BJ (cell line): ENCODE data around the gene ZNF213. TPM values are rescaled to one million over a fixed set of nuclear protein-coding genes. Genes with fewer than 3 reads are reported as not detected.

Experiments used
- CTCF ChIA-PET: fragments of 350-600 bp; formaldehyde crosslinking; extraction: SDS; loops from one replicate; lab custom pipeline; 2021; ENCODE audit warnings: antibody characterized with exemption, inconsistent platforms; lab: Yijun Ruan, JAX
- POLR2A ChIA-PET: fragments of 300-600 bp; sonication (Branson Sonifier 250); formaldehyde crosslinking; extraction: SDS; loops from one replicate; lab custom pipeline; 2021; ENCODE audit warnings: antibody characterized with exemption; lab: Charles Lee
- DNase-seq: peaks from one replicate; pipeline ENCODE4 v3.0.0-alpha.2; 2011; ENCODE audit warnings: low read depth
- H3K27me3 ChIP-seq: 2 replicates; pipeline ENCODE4 v1.6.0; 2011; ENCODE audit warnings: low read length; ENCODE audit not compliant: control insufficient read depth, insufficient read depth
- H3K36me3 ChIP-seq: 2 replicates; pipeline ENCODE4 v1.5.1; 2011; ENCODE audit warnings: low read length; ENCODE audit not compliant: control insufficient read depth, insufficient read depth
- H3K4me3 ChIP-seq: 2 replicates; pipeline ENCODE4 v1.5.1; 2011; ENCODE audit warnings: low read depth, mild to moderate bottlenecking, control low read depth, low read length
- polyA plus RNA-seq: library from polyadenylated mRNA; depleted of rRNA; stranded (reverse); fragments of >200 nt; gene quantifications from 2 replicates; pipeline ENCODE4 v1.2.3, GENCODE V29; 2011
- TF ChIP-seq, protein P1 (sequence below): IDR thresholded peaks from 2 replicates; pipeline ENCODE4 v1.5.1; 2011; ENCODE audit warnings: low read depth, mild to moderate bottlenecking, control low read depth, inconsistent platforms, low read length, moderate library complexity; ENCODE audit not compliant: insufficient read depth

ZNF213 gene
- polyA plus RNA-seq, 1 experiment = 0.77 TPM

DNA sequence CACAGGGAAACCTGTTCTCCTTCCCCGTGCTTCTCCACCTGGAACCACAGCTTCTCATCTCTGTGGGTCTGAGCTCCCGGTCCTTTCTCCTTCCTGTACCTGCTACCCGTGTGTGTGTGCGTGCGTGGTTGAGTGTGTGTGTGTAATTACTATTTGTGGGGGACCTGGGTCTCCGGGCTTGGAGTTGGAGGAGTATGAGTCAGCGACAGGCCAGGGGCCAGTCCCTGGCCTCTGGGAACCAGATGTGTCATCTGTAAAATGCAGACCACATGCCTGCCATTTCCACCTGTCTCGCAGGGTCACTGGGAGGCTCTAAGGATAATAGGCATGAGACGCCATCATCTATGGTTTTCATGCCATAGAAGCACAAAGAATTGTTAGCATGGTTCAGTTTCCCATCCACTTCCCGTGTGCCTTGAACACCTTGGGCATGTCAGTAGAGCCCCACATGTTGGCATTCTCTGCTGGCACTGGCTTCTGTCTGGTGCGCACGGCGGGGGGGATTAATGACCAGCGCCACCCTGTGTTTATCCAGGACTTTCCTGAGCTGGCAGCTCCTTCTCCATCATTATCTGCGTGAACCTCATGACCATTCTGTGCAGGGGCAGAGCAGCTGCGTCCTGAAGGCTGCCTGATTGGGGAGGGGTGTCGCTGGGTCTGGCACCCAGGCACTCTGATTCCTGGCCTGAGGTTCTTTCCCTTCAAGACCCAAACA, 20.9 kb upstream of the ZNF213 start:
- no peak for DNase-seq
- TF ChIP-seq, protein P1, sequence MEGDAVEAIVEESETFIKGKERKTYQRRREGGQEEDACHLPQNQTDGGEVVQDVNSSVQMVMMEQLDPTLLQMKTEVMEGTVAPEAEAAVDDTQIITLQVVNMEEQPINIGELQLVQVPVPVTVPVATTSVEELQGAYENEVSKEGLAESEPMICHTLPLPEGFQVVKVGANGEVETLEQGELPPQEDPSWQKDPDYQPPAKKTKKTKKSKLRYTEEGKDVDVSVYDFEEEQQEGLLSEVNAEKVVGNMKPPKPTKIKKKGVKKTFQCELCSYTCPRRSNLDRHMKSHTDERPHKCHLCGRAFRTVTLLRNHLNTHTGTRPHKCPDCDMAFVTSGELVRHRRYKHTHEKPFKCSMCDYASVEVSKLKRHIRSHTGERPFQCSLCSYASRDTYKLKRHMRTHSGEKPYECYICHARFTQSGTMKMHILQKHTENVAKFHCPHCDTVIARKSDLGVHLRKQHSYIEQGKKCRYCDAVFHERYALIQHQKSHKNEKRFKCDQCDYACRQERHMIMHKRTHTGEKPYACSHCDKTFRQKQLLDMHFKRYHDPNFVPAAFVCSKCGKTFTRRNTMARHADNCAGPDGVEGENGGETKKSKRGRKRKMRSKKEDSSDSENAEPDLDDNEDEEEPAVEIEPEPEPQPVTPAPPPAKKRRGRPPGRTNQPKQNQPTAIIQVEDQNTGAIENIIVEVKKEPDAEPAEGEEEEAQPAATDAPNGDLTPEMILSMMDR = no peak
- H3K36me3 ChIP-seq = peaks cover 17% of the 10 kb centered on the region
- no peaks in the 10 kb centered on the region for H3K27me3 ChIP-seq
- CTCF ChIA-PET = interaction anchor here (0.7 to 1.8 kb wide), 3 partner anchors 16 to 20 kb away, joined by 3 to 10 read pairs (median 3); no protein-coding TSS in a partner anchor
- POLR2A ChIA-PET = no interaction called here
- peak overlapping the region; percentile 73 for H3K4me3 ChIP-seq

DNA sequence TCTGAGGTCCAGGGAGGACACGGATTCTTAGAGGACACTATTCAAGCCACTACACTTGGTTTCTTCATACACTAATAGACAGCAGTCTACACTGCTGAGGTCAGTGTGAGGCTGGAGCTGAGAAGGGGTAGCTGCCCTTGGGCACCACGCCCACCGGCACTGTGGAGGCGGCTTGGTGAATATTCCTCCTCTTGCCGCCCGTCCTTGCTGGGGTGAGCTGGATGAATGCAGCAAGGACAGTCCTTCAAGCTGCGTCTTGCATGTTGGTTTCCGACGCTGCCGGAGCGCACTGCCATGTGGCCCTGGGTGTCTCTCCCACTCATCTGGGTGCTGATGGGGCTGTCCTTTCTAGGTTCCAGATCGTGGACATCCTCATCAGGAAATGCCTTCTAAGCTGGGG, 19.8 kb upstream of the ZNF213 start:
- ChIA-PET POLR2A (no interaction called here), CTCF (interaction anchor here (1.0 to 1.1 kb wide), 2 partner anchors 12 to 15 kb away, joined by 3 to 4 read pairs; no protein-coding TSS in a partner anchor)
- no peak for DNase-seq
- TF ChIP-seq, protein P1 = no peak
- H3K27me3 ChIP-seq = no peaks in the 10 kb centered on the region
- peaks cover 24% of the 10 kb centered on the region for H3K36me3 ChIP-seq
- no peak overlapping the region for H3K4me3 ChIP-seq

DNA sequence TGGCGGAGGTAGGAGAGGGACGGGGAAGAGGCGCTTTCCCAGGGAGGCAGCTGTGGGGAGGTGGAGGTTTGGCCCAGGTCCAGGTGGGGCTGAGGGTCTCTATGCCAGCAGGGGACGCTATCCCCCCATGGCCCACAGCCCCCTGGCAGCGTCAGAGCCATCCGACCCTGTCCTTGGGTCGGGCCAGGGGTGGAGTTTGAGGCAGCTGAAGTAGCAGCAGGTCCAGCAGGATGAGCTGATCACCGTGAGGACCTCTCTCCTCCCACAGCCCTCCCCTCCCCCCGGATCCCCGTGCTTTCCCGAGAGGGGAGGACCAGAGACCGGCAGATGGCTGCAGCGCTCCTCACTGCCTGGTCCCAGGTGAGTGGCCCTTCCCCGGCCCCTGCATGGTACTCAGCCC, 19.3 kb upstream of the ZNF213 start:
- Histone ChIP-seq H3K36me3 (peaks cover 28% of the 10 kb centered on the region), H3K27me3 (no peaks in the 10 kb centered on the region), H3K4me3 (no peak overlapping the region)
- TF ChIP-seq, protein P1 = no peak
- CTCF ChIA-PET = interaction anchor here (0.8 to 1.1 kb wide), 2 partner anchors 12 to 51 kb away, joined by 3 read pairs; no protein-coding TSS in a partner anchor
- POLR2A ChIA-PET = no interaction called here
- DNase-seq = no peak

DNA sequence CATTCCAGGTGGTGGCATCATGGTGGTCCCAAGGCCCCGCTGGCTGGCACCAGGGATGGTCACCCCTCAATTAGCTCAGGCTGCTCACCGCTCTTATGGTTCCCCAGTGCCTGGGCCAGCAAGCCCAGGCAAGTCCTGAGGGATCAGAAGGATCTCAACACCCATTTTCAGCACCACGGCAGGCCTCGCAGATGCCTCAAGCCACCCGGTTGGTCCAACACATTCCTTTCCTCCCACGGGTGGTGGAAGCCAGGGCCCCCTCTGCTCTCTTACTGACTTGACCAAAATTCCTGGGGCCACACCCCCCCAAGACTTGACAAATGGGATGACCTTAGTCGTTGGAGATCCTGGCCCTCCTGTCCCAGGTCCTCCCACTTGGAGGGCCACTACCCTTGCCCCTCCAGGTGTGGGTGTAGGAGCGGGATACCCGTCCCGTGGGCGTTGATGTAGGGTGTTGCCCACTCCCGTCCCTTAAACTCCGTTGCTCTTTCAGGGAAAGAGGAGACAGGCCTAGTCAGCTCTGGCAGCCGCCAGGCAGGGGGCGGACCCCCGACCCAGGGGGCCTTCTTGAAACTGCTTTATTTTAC, 16.5 kb upstream of the ZNF213 start:
- DNase-seq = no peak
- Histone ChIP-seq H3K27me3 (no peaks in the 10 kb centered on the region), H3K36me3 (peaks cover 32% of the 10 kb centered on the region), H3K4me3 (no peak overlapping the region)
- TF ChIP-seq, protein P1 = no peak
- ChIA-PET POLR2A (no interaction called here), CTCF (interaction anchor here (1.0 to 3.1 kb wide), 6 partner anchors 8 to 114 kb away, joined by 3 to 17 read pairs (median 6); no protein-coding TSS in a partner anchor)

DNA sequence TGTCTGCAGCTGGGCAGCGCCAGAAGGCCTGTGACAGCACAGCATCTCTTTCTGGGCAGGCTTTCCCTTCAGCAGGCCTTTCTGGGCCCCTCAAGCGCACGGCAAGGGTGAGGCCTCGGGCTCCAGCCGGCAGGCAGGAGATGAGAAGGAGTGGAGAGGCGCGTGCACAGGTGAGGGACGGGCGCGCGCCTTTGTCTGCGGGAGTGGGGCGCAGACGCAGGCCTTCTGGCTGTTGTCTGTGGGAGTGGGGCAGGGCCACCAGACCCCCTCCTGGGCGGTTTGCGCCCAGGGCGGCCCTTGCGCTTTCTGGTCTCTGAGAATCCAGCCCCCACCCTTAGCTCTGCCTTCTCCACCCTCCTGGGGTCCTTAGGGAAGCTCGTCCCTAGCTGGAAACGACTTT, 16.0 kb upstream of the ZNF213 start:
- no peak for DNase-seq
- POLR2A ChIA-PET = no interaction called here
- Histone ChIP-seq H3K4me3 (no peak overlapping the region), H3K36me3 (peaks cover 32% of the 10 kb centered on the region), H3K27me3 (no peaks in the 10 kb centered on the region)
- CTCF ChIA-PET = interaction anchor here (1.2 to 3.1 kb wide), 3 partner anchors 11 to 24 kb away, joined by 3 to 17 read pairs (median 6); no protein-coding TSS in a partner anchor
- TF ChIP-seq, protein P1 = no peak
